Calu3 (cell line): ENCODE results near the gene HSPB8. TPM values are rescaled to one million over a fixed set of nuclear protein-coding genes. Genes with fewer than 3 reads are reported as not detected.

Experiments
- BruUV-seq: library from RNA; stranded (reverse); fragments of 400-500 nt; replicated peaks from 2 replicates; lab custom pipeline; 2021; lab: Mats Ljungman, UMichigan
- CTCF ChIA-PET: fragments of 300-600 bp; sonication (Branson Sonifier 250); formaldehyde crosslinking; loops from one replicate; lab custom pipeline; 2022; ENCODE audit warnings: antibody characterized with exemption; lab: Charles Lee
- DNase-seq: peaks from one replicate; pipeline ENCODE4 v3.0.0; 2022
- H3K27ac Mint-ChIP-seq: one replicate; pipeline ENCODE4 v1.8.0; 2022; ENCODE audit warnings: mixed read lengths; ENCODE audit not compliant: unreplicated experiment
- H3K27me3 Mint-ChIP-seq: one replicate; pipeline ENCODE4 v1.8.0; 2022; ENCODE audit warnings: mixed read lengths; ENCODE audit not compliant: unreplicated experiment
- H3K36me3 Mint-ChIP-seq: one replicate; pipeline ENCODE4 v1.8.0; 2022; ENCODE audit warnings: mild to moderate bottlenecking, moderate library complexity, mixed read lengths; ENCODE audit not compliant: insufficient read depth, unreplicated experiment
- H3K4me1 Mint-ChIP-seq: one replicate; pipeline ENCODE4 v1.8.0; 2022; ENCODE audit warnings: mild to moderate bottlenecking, low read depth, mixed read lengths; ENCODE audit not compliant: unreplicated experiment
- H3K4me3 Mint-ChIP-seq: one replicate; pipeline ENCODE4 v1.8.0; 2022; ENCODE audit warnings: mild to moderate bottlenecking, low read depth, moderate library complexity, mixed read lengths; ENCODE audit not compliant: unreplicated experiment
- H3K9me3 Mint-ChIP-seq: one replicate; pipeline ENCODE4 v1.8.0; 2022; ENCODE audit warnings: low read depth, mixed read lengths; ENCODE audit not compliant: unreplicated experiment
- CTCF ChIP-seq: fragments of 200-600 bp; IDR thresholded peaks from one replicate; pipeline ENCODE4 v1.8.0; 2022; ENCODE audit warnings: antibody characterized with exemption; ENCODE audit not compliant: unreplicated experiment
- intact Hi-C: fragments of 100-400 bp; cut with micrococcal nuclease; formaldehyde crosslinking; loops from one replicate; pipeline ENCODE4 v1.10.0; 2022; ENCODE audit not compliant: unreplicated experiment
- total RNA-seq: library from RNA; stranded (reverse); gene quantifications from 2 replicates; pipeline ENCODE4 v1.2.3, GENCODE V29; 2022

HSPB8 gene
- total RNA-seq, 1 experiment from 2014 or later, result 2.0 TPM

- no peak overlapping the region for H3K4me3 Mint-ChIP-seq
- no peak overlapping the region for H3K27ac Mint-ChIP-seq
- BruUV-seq, result no TSS peak
Measured at GRCh38 chr12:119154435-119154818, 24.3 kb upstream of the HSPB8 start.

GRCh38 chr12:119156401-119157044, 22.2 kb upstream of the HSPB8 start:
- DNase-seq, result no peak
- Mint-ChIP-seq H3K4me1 (no peaks in the 10 kb centered on the region), H3K9me3 (no peaks in the 10 kb centered on the region), H3K36me3 (no peaks in the 10 kb centered on the region), H3K4me3 (no peak overlapping the region), H3K27me3 (peaks cover 69% of the 10 kb centered on the region), H3K27ac (no peak overlapping the region)
- CTCF ChIA-PET, result no interaction called here
- no peak for TF ChIP-seq CTCF
- BruUV-seq, result no TSS peak
- intact Hi-C loops, result no loop called here

More at GRCh38 chr12:119154435-119154818, 24.3 kb upstream of the HSPB8 start:
- Mint-ChIP-seq H3K27me3 (peaks cover 62% of the 10 kb centered on the region), H3K9me3 (no peaks in the 10 kb centered on the region), H3K36me3 (no peaks in the 10 kb centered on the region), H3K4me1 (no peaks in the 10 kb centered on the region)
- CTCF ChIA-PET, result no interaction called here
- DNase-seq, result no peak
- intact Hi-C loops, result no loop called here
- TF ChIP-seq CTCF, result no peak

DNA sequence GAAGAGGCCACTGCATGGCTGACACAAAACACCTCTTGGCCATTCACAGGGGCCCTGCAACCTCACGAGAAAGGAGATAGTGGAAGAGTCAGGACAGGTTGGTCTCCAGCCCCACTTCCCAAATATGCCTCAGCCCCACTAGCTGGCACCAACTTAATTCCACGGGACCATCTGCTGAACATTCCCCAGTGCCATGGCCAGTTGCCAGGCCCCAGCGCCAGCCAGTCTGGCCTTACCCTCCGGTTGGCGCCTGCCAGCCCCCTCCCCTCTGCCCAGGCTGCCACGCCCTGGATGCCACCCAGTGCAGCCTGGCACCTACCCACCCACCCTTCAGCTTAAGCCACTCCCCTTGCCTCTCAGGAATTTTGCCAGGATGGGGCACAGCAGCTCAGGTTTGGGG, 21.2 kb upstream of the HSPB8 start:
- Mint-ChIP-seq H3K9me3 (no peaks in the 10 kb centered on the region), H3K36me3 (no peaks in the 10 kb centered on the region), H3K4me1 (no peaks in the 10 kb centered on the region), H3K4me3 (no peak overlapping the region), H3K27me3 (peaks cover 67% of the 10 kb centered on the region), H3K27ac (no peak overlapping the region)
- TF ChIP-seq CTCF, result no peak
- intact Hi-C loops, result no loop called here
- CTCF ChIA-PET, result no interaction called here
- DNase-seq, result no peak
- no TSS peak for BruUV-seq

DNA sequence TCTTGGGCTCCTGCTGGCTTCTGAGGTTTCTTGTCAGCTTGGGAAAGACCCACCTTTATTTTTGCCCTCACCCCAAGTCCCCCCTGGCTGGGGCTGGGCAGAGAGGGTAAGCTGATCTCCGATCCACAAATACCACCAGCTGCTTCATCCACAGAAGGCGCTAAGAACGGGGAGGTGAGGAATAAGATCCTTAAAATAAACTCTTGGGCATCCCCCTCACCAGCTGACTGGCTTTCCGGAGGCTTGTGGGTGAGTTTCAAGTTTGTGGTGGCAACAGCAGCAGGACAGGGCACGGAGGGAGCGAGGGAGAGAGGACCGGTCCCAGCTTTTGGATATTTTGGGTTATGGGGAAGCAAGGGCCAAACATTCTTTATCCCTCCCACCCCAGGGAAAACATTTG, 20.8 kb upstream of the HSPB8 start:
- CTCF ChIA-PET, result no interaction called here
- H3K9me3 Mint-ChIP-seq, result no peaks in the 10 kb centered on the region

More for the DNA sequence above, 20.8 kb upstream of the HSPB8 start:
- DNase-seq, result no peak
- H3K4me1 Mint-ChIP-seq, result no peaks in the 10 kb centered on the region
- no peak for TF ChIP-seq CTCF
- no peaks in the 10 kb centered on the region for H3K36me3 Mint-ChIP-seq
- no TSS peak for BruUV-seq
- no peak overlapping the region for H3K4me3 Mint-ChIP-seq
- H3K27ac Mint-ChIP-seq, result no peak overlapping the region
- peaks cover 67% of the 10 kb centered on the region for H3K27me3 Mint-ChIP-seq
- intact Hi-C loops, result no loop called here
